A549 (cell line): ENCODE results near the gene DENND6B.

ENCODE experiments used
- ELK1 ChIP-seq: fragments of 150-350 bp; IDR thresholded peaks from 2 replicates; pipeline ENCODE4 v1.6.1; 2014; ENCODE audit warnings: low read depth, mild to moderate bottlenecking, low read length
- ESRRA ChIP-seq: fragments of 150-350 bp; IDR thresholded peaks from 2 replicates; pipeline ENCODE4 v1.6.1; 2014; ENCODE audit warnings: mild to moderate bottlenecking, low read length, borderline replicate concordance
- RCOR1 ChIP-seq: fragments of 150-350 bp; IDR thresholded peaks from 2 replicates; pipeline ENCODE4 v1.6.1; 2014; ENCODE audit warnings: antibody characterized with exemption, low read length, low read depth
- SMC3 ChIP-seq: fragments of >200 bp; sonication (Bioruptor Twin); formaldehyde crosslinking; IDR thresholded peaks from 3 replicates; pipeline ENCODE4 v1.6.1; 2018; ENCODE audit warnings: inconsistent platforms

GRCh38 chr22:50289942-50290630 is 36.7 kb downstream of the DENND6B start:
- TF ChIP-seq SMC3 (no peak), RCOR1 (no peak), ELK1 (no peak), ESRRA (no peak)
